Activated gamma-delta T cell treated with Interleukin-2 at 50 U/mL for 16 hours (primary cell): ENCODE data around the gene ACTN4.

ENCODE experiments used
- DNase-seq: peaks from one replicate; pipeline ENCODE4 v3.0.0-alpha.2; 2020

The ACTN4 gene

DNA sequence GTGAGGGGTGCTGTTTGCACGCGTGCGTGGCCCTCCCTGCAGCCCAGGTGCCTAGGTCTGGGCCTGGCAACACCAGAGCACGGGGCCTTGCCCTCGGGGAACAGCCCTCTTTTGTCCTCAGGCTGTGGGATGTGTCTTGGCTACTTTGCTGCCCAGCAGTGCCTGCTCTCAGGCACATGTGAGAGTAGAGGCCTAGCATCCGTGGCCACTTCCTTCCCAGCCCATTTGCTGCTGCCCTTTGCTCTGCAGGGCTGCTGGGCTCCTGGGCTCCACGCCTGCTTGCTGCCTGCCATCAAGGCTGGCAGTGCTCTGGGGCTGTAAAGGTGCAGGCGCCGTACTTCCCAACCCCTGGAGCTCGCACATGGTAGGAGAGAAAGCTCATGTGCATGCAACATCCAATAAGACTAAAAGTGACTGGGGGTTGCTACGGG lies 50.2 kb downstream of the ACTN4 start:
- DNase-seq, result no peak

DNA sequence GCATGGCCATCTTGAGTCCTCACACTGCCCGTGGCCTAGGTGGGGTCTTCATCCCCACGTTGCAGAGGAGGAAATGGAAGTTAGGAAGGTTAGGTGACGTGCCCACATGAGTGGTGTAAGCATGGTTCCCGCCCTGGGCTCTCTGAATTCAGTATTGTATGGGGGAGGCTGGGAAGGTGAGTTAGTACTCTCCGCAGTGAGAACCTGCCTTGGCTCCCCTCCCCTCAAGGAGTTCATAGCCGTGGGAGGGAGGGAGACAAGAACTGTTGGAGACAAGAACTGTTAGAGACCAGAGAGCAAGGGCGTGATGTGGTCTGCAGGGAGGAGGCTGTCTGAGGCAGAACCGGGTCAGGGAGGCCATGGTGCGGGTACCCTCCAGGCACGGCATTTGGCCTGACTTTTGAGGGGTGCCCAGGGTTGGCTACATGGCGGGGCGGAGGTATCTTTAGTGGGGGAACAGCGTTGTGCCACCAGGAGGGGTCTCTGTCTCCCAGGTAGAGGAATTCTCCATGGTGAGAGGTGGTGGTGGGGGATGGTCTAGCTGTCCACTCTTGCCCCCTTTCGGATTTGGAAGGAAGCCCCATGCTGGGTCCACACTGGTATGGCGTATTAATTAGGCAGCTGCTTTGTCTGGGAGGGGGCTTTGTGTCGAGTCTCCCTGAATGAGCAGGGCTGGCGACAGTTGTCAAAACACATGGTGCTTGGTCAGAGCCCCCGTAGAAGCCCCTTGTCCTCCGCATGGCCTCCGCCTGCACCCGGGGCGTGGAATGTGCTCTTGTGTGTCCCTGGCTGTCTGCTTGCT lies 51.0 kb downstream of the ACTN4 start:
- DNase-seq, result no peak

DNA sequence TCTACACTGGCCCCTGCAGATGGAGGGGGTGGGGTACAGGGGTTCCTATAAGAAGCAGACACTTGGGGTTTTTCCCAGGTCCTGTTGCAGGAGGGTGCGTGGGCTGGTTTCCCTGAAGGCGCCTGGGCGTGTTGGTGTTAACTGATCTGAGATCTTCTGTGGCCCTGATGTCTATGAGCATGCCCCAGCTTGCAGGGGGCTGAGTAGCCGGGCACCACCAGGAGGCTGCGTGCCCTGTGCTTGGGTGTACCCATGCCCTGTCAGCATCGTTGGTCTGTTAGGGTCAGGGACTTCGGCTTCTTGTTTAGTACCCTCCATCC lies 51.5 kb downstream of the ACTN4 start:
- no peak for DNase-seq

DNA sequence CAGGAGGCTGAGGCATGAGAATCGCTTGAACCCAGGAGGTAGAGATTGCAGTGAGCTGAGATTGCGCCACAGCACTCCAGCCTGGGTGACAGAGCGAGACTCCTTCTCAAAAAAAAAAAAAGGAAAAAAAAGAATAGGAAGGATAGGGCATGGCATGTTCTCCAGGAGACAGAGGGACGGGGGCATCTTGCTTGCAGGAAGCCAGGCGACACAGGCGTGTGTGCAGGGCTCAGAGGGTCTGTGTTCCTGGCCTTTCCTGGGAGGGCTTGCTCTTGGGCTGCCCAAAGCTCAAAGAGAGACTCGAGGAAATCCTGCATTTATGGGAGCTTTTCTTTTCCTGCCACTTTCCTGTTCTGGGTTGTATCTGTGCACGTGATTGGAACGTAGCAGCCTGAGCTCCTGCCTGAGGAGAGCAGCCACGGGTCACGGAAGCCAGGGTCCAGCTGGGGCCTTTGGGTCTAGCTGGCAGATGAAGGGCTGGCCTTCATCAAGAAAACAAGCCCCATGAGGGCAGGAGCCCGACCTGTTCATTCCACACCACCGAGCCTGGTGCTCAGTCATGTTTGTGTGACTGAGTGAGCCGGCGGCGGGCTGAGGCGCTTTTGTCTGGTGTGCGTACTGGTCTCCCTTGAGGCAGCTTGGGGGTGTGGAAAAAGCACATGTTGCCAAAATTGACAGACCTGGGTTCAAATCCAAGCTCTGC lies 52.3 kb downstream of the ACTN4 start:
- no peak for DNase-seq

DNA sequence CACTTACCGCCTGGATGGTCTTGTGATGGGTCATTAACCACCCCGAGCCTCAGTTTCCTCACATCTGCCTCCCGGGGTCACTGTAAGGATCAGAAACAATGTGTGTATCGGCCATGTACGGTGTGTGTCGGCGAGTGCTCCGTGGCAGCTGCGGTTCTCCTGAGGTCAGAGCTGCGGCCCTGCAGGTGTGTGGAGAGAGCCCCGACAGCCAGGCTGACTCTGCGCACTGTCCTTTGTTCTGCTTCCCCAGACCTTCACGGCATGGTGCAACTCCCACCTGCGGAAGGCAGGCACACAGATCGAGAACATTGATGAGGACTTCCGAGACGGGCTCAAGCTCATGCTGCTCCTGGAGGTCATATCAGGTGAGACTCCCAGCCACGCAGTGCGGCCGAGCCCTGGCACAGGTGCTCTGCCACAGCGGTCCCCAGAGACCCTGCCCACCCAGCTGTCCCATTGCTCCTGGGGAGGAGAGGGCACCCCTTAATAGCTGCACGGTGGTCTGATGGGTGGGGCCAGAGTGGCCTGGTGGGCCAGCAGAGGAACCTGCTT lies 53.0 kb downstream of the ACTN4 start:
- no peak for DNase-seq

DNA sequence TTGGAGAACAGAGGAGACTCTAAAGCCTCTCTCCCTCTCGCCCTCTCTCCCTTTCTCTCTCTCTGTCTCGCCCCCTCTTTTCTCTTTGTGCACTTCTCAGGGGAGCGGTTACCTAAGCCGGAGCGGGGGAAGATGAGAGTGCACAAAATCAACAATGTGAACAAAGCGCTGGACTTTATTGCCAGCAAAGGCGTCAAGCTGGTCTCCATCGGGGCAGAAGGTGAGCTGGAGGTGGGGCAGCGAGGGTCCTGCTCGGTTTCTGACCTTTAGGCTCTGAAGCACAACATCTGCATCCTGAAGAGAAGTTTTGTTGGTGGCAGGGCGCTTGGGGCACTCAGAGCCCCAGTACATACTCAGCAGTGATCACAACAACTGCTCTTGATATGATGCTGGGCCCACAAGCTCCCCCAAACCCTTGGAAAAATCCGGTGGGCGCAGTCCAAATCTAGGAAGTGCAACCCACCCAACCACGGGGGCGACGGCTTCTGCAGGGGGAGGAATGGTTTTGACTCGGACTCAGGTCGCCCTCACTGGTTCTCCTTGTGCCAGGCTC lies 53.5 kb downstream of the ACTN4 start:
- DNase-seq, result no peak

DNA sequence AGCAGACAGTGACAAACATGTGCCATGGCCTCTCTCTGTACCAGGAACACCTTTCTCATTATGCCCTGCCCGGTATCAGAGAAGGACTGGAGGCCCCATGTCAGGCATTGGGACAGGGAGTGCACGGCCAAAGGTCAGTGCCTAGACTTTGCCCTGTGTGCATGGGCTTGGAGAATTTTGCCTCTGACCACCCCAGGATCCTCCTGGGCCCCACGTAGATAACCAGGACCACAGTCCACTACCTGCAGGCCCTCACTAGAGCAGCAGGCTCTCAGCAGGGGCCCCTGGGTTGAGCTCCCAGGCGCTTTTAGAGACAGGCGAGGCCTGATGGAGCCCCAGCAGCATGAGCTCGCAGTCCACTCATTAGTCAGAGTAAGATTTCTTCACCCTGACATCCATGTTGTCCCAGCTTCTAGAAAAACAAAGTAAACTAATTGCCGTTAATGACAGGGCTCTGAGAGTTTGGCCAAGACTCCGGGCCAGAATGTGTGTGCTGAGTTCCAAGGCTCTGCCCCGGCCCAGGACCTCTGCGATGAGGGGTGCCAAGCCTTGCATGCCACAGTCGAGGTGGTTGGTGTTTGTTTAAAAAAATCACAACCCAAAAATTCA lies 54.1 kb downstream of the ACTN4 start:
- no peak for DNase-seq

DNA sequence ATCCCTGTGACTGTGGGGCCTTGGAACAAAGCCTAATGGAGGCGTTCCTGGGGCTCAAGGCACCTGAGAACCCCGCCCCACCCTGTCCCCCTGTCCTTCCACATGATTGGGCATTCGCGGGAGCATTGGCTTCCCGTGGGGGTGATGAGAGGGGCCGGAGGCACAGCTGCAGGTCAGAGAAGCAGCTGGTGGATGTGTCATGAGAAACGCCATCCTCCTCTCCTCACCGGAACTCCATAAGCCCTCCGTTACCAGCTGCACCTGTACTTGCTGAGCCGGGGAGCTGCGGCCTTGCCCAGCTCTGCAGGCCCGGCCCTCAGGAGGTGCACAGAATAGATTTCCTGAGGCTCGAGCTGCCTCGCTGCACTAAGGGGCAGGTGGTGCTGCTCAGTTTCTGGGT lies 54.8 kb downstream of the ACTN4 start:
- no peak for DNase-seq

DNA sequence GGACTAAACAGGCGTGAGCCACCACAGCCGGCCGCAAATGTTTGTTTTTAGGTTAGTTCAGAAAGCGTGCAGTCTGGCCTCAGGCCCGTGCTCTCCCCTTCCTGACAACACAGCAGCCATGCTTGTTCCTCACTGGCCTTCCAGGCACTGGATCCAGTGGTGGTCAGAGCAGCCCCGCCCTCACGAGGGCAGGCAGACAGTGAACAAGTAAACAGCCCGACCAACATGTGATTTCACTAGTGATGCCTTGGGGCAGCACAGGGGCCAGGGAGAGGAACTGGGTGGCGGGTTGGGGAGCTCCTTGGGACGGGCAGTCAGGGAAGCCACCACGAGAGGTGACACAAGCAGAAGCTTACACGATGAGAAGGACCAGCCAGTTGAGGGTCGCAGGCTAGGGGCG lies 56.1 kb downstream of the ACTN4 start:
- no peak for DNase-seq

DNA sequence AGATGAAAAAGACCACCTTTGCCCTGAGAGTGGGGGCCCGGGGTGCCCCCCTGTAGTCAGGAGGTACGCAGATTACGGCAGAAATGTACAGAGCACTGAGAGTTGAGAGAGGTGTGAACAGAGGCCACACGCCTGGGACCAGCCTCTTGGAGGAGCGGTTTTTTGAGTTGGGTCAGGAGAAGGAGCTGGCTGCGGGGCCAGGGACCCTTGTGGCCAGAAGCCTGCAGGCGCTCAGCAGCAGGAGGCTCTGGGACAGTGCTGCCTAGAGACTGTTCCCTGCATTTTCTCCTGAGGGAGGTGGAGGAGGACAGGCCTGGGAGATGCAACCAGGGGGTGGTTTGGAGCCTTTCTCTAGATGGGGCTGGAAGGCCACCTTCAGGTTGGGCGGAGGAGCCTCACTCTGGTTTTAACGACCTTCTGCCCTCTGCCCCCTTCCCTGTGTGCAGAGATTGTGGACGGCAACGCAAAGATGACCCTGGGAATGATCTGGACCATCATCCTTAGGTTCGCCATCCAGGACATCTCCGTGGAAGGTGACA lies 57.1 kb downstream of the ACTN4 start:
- no peak for DNase-seq

DNA sequence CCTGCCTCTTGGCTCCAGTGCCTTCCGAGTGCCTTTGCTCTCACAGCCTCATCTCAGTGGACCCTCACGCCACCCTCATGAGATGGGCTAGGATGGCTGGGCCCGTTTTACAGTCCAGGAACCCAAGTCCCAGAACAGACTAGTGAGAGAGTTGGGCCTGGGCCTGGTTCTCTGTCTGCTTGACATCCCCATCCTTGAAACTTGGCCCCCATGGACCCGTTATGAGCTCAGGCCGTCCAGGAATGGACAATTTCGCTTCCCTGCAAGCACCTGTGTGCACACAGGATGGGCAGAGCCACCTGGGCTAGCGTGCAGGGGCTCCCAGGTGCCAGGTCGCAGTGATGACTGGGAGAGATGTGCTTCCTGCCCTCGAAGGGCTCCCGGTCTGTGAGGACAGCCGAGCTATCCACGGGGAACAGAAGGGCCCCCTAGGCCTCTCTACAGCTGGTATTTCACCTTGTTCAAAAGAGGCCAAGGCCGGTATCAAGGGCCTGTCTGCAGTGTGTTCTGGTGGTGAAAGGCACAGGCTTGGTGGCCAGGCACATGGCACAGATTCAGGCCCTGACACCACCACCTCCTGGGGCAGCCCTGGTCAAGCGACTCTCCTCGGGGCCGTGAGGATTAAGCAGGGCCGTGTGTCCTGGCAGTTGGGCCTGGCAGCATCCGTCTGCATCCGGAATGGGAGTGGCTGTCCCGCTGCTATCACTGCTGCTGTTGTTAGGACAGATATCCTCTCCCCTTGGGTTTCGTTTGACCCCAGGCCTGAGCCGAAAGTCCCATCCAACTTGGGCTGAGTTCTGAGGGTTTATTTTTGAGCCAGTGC lies 58.0 kb downstream of the ACTN4 start:
- DNase-seq, result no peak

DNA sequence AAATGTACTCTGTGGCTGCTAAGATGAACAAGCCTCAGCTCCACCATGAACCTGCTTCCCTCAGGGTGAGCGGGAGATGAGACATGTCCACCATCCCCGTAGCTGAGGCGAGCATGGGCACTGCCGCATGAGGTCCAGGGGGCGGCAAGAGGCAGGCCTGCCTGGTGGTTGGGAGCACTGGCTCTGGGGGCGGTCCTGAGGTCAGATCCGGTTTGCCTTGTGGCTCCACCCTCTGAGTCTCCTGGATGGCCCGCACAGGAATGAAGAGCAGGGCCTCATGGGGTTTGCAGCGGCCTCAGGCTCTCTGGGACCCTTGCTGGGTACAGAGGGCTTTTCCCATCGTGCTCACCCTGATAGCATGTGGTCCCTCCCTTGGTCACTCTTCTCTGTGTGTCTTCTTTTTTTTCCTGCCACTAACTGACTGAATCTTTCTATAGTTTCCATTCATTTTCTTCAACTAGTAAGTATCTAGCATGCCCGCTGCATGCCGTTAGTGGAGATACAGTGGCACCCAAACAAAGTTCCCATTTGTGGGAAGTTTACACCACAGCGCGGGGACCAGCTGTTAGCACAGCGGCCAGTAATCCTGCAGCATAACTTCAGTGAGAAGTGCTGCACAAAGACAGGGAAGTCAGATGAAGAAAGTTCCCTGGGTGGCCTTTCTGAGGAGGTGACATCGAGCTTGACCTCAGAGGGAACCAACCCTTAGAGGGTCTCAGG lies 59.5 kb downstream of the ACTN4 start:
- no peak for DNase-seq

DNA sequence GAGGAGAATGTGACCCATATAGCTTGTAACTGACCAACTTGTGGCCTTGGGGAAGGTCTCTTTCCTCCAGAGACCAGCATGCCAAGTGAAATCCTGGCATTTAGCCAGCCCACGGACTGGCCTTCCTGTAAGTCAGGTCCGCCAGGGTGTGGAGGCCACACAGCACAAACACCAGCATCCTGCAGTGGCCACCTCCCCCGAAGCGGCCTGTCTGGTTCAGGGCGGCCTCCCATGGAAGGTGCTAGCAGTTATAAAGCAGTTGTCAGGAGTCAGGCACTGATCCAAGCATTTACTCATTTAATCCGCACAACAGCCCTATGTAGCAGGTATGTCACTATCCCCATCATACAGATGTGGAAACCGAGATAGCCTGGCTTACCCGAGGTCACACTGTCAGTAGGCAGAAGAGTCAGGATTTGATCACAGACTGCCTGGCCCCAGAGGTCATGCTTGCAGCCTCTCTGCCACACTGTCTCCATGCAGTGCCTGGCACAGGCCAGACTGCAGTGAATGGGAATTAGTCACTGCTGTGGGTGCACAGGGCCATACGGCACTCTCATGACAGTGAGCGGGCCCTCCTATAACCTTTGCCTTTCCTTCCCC lies 60.2 kb downstream of the ACTN4 start:
- DNase-seq, result no peak

DNA sequence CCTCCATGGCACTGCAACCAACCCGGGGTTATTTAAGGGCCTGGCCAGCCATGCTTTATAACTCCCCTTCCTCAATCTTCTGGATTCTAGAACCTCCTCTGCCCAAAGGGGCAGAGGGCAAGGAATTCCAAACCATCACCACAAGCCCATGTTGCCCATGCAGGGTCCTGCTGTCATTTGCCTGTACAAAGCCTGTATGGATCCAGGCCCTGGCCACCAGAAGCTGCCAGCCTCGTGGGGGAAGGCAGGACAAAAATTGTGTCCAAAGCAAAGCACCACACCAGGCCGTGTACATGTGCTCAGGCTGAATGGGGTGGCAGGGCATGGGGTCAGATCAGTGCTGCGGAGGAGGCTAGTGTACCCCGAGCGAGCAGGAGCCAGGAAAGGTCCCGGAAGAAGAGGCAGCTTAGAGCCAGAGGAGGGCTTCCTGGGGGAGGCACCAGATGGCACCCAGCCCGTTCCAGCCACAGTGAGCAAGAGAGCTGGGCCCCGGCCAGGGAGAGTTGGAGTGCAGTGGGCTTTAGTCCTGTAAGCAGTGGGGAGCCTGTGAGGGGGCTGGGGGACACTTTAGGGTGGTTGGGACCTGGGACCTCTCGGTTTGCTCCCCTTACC lies 61.1 kb downstream of the ACTN4 start:
- no peak for DNase-seq

DNA sequence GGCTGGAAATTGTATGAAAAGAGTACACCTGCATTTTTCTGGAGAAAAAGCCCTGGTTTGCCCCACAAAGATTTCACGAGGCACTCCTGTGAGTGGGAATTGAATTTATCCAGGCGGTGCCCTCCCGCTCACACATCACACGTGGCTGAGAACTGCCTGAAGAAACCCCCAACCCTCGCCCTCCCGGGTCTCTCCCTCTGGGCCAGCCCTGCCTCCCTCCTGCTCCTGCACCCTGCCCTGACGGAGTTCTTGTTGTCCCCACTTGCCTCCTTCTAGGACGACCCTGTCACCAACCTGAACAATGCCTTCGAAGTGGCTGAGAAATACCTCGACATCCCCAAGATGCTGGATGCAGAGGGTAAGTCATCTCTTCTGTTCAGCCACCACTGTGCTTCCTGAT lies 61.7 kb downstream of the ACTN4 start:
- no peak for DNase-seq

DNA sequence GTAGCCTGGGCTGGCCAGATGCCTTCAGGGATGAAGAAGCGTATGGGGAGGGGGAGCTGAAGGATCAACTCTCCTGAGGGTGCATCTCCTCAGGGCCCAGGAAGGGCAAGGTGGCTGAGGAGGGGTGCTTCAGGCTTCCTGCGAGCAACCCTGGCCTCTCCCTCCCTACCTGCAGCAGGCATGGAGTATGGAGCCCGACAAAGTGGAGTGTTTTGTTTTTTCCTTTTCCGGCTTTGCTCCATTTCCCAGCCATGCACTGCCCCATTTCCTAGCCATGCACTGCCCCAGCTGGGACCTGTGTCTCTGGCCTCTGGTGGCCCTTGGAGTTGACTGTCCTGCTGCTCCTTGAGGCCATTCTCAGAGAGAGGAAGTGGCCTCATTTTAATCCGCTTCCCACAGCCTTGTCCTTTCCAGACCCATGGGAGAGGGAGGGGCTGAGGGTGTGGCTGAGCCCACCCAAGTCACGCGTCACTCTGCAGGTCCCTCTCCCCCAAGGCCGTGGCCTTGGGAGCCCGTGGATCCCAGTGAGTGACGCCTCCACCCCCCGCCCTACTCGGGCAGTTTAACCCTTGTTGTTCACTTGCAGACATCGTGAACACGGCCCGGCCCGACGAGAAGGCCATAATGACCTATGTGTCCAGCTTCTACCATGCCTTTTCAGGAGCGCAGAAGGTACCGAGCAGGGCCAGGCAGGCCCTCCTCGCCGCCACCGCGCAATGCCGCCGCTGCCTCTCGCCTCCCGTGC lies 62.4 kb downstream of the ACTN4 start:
- no peak for DNase-seq

DNA sequence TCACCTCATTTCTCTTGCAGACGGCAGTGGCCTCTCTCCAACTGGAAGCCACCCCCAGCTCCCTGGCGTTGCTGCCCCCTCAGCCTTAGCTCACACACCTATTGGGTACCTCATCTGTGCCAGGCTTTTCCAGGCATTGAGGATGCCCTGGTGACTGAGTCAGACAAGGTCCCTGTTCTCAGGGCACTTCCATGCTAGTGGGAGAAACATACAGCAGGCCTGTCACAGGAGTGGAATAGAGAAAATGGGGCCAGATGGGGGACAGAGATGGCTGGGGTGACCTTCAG lies 62.9 kb downstream of the ACTN4 start:
- no peak for DNase-seq

DNA sequence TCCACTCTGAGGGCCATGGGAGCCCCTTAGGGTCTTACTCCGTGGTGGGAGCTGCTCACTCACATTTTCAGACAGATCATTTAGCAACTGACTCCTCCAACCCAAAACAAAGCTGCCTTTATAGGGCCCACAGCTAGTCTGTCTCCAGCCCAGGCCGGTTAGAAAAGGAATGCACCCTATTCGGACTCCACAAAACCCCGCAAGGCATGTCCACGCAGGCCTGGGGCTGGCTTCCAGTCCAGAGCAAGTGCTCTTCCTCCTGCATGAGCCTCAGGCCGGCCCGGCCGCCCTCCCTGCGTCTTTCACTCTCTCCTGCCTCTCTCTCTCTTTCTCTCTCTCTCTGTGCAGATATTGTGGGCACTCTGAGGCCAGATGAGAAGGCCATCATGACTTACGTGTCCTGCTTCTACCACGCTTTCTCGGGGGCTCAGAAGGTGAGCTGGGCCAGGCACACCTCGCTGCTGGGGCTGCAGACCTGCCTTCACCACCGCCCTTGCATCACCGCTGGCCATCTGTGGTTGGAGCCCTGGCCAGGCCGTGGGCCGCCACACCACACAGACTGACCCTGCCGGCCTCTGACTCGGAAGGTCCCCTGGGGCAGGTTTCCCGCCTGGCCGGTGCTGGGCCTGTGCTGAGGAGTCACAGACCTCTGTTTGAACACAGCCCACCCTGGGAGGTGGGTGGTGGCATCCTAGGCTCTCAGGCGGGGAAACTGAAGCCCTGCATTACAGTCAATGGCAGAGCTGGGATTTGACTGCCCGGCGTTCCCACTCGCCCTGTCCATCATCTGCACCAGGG lies 63.7 kb downstream of the ACTN4 start:
- DNase-seq, result no peak

DNA sequence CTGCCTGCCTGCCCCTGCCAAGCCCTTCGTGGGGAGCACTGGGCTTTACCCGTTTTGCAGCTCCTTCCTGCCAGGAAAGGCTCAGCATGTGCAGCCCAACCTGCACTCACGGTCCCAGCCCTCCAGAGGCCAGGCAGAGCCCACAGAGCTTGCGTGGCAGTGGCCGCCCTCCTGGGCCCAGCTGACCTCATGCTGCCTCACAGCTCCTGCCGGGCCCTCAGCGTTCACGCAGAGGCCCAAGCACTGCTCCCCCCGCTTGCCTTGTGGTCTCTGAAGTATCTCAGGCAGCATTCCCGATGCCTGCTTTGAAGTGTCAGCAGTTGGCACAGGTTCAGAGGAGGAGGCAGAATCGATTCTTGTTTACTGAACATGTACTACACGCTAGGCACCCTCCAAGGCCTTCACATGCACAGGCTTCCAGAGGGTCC lies 64.3 kb downstream of the ACTN4 start:
- no peak for DNase-seq
